ENCODE results near the gene HOXA13. TPM values are rescaled to one million over a fixed set of nuclear protein-coding genes. Genes with fewer than 3 reads are reported as not detected.

Gene HOXA13
- polyA plus RNA-seq, 1 of the 3 experiments (the other 2 are of a cell fraction) = not detected

GRCh38 chr7:27165089-27165995 lies 34.5 kb downstream of the HOXA13 start, which contains the start of gene HOXA9 (continued):
- TF ChIP-seq, protein P1, sequence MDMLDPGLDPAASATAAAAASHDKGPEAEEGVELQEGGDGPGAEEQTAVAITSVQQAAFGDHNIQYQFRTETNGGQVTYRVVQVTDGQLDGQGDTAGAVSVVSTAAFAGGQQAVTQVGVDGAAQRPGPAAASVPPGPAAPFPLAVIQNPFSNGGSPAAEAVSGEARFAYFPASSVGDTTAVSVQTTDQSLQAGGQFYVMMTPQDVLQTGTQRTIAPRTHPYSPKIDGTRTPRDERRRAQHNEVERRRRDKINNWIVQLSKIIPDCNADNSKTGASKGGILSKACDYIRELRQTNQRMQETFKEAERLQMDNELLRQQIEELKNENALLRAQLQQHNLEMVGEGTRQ (IDR thresholded peaks at IDR 0.05; ENCODE audit: borderline replicate concordance, low read depth, low read length) = no peak

DNA sequence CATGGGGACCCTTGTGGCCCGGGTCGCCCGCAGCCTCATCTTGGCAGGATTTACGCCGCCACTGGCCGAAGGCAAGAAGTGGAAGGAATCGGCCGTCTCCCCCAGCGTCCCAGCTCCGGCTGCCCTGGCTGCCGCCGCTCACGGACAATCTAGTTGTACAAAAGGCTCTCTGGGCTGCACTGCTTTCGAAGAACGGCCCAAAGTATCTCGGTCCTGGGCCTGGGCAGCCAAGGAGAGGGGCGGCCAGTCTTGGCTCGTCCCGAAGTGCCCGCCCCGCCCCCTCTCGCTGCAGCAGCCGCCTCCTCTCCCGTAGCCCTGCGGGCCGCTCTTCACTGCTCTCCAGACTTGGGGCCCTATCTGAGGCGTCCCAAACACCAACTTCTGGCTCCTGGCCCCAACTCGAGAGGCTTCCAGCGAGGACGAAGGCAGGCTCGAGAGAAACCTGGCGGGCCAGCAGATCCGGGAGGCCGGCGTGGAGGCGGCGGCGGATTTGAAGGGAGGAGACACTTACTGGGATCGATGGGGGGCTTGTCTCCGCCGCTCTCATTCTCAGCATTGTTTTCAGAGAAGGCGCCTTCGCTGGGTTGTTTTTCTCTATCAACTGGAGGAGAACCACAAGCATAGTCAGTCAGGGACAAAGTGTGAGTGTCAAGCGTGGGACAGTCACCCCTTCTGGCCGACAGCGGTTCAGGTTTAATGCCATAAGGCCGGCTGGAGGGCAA lies 35.4 kb downstream of the HOXA13 start:
- no peak overlapping the region for H3K4me3 ChIP-seq (ENCODE audit: low read depth in 2 of 2, low read length in 1 of 2)
- H3K27ac ChIP-seq (ENCODE audit: low read depth in 2 of 2, low read length in 1 of 2) = no peak overlapping the region
- DNase-seq = no peak
- H3K4me2 ChIP-seq = 0 out of 2 replicates have a peak overlapping the region, but pooled peaks have one; percentile 4
- H3K27me3 ChIP-seq (ENCODE audit: insufficient read depth) = peaks cover 91% of the 10 kb centered on the region
- peaks cover 0 to 8% of the 10 kb centered on the region in 2 experiments; a peak in 1 of 4 replicates for H3K4me1 ChIP-seq (ENCODE audit: control insufficient read depth in 1 of 2, insufficient read depth in 2 of 2, low read depth in 1 of 2, low read length in 1 of 2)
- WGBS (ENCODE audit: low lambda C conversion rate) = 15% methylated on average over 33 of the region's 47 CpGs
- CTCF ChIA-PET = interaction anchor here (0.6 to 12.1 kb wide), 4 partner anchors 10 to 1348 kb away, joined by 3 to 270 read pairs (median 104); partner anchors contain the start of genes HOXA10, HOXA3, HOXA5 and HOXA6
- no peak overlapping the region for H3K9ac ChIP-seq
- no peaks in the 10 kb centered on the region for H3K79me2 ChIP-seq (ENCODE audit: insufficient read depth)
- peaks cover 5% of the 10 kb centered on the region for H4K20me1 ChIP-seq (ENCODE audit: insufficient read depth)
- no peaks in the 10 kb centered on the region for H3K9me2 ChIP-seq
- no peaks in the 10 kb centered on the region for H3K9me3 ChIP-seq
- TF ChIP-seq NRF1 (IDR thresholded peaks at IDR 0.05; ENCODE audit: low read depth, low read length) (no peak), CHD2 (IDR thresholded peaks at IDR 0.05; ENCODE audit: low read length, partially characterized antibody) (no peak), ELF1 (IDR thresholded peaks at IDR 0.05) (no peak), RAD21 (IDR thresholded peaks at IDR 0.05; ENCODE audit: low read length) (no peak), RFX5 (IDR thresholded peaks at IDR 0.05; ENCODE audit: low read length) (no peak), SIN3A (IDR thresholded peaks at IDR 0.05; ENCODE audit: borderline replicate concordance, low read depth, low read length) (no peak), CTCF (IDR thresholded peaks at IDR 0.05) (peak; percentile 34; the same call in 1 of the 2 replicates), YY1 (IDR thresholded peaks at IDR 0.05; ENCODE audit: low read depth) (no peak)
- no peaks in the 10 kb centered on the region for H3K36me3 ChIP-seq (replicated peaks in 1 of 2; ENCODE audit: control insufficient read depth in 1 of 2, insufficient read depth in 2 of 2, low read length in 1 of 2)
- peaks cover 13% of the 10 kb centered on the region for H3F3A ChIP-seq (replicated peaks; ENCODE audit: insufficient read depth)
- H2AFZ ChIP-seq (ENCODE audit: low read depth) = no peak overlapping the region
- POLR2A ChIA-PET = no interaction called here

DNA sequence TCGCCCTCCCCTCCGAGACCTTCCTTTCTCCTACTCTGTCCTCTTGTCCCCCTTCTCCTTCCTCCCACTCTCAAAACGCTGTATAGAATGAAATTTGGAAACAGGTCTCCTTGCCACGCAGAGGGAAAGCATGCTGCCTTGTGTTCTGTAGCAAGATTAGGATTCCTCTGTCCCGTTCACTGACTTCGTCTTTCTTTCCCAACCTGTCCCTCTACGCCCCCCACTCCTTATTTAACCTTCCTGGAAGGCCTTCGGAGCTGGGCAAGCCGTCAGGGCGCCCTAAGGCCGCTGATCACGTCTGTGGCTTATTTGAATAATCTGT lies 35.9 kb downstream of the HOXA13 start:
- no peak overlapping the region for H2AFZ ChIP-seq (ENCODE audit: low read depth)
- no peak for DNase-seq

More for the DNA sequence above, 35.9 kb downstream of the HOXA13 start:
- no peaks in the 10 kb centered on the region for H3K9me2 ChIP-seq
- H3K4me3 ChIP-seq (ENCODE audit: low read depth in 2 of 2, low read length in 1 of 2) = no peak overlapping the region
- peaks cover 5% of the 10 kb centered on the region for H4K20me1 ChIP-seq (ENCODE audit: insufficient read depth)
- CTCF ChIA-PET = interaction anchor here (0.6 to 12.1 kb wide), 5 partner anchors 11 to 1349 kb away, joined by 3 to 270 read pairs (median 31); partner anchors contain the start of genes HOXA10, HOXA3, HOXA5 and HOXA6
- TF ChIP-seq MXI1 (IDR thresholded peaks at IDR 0.05; ENCODE audit: low read depth, low read length) = no peak
- 29% methylated on average over 12 of the region's 12 CpGs for WGBS (ENCODE audit: low lambda C conversion rate)
- H3K9ac ChIP-seq = no peak overlapping the region
- no peaks in the 10 kb centered on the region for H3K9me3 ChIP-seq
- H3K79me2 ChIP-seq (ENCODE audit: insufficient read depth) = no peaks in the 10 kb centered on the region
- H3K36me3 ChIP-seq (replicated peaks in 1 of 2; ENCODE audit: control insufficient read depth in 1 of 2, insufficient read depth in 2 of 2, low read length in 1 of 2) = no peaks in the 10 kb centered on the region
- H3F3A ChIP-seq (replicated peaks; ENCODE audit: insufficient read depth) = peaks cover 13% of the 10 kb centered on the region
- H3K4me2 ChIP-seq = no peak overlapping the region
- no peak overlapping the region for H3K27ac ChIP-seq (ENCODE audit: low read depth in 2 of 2, low read length in 1 of 2)
- peaks cover 91% of the 10 kb centered on the region for H3K27me3 ChIP-seq (ENCODE audit: insufficient read depth)
- H3K4me1 ChIP-seq (ENCODE audit: control insufficient read depth in 1 of 2, insufficient read depth in 2 of 2, low read depth in 1 of 2, low read length in 1 of 2) = peaks cover 0 to 8% of the 10 kb centered on the region in 2 experiments; a peak in 1 of 4 replicates
- POLR2A ChIA-PET = no interaction called here

All from SK-N-SH (cell line).